Neural progenitor cell (in vitro differentiated cells): Measurements from ENCODE around the gene POLR2H. TPM values are rescaled to one million over a fixed set of nuclear protein-coding genes. Genes with fewer than 3 reads are reported as not detected.

Source experiments
- DNase-seq: peaks from one replicate; pipeline ENCODE4 v3.0.0-alpha.2; 2016; ENCODE audit warnings: low spot score
- H2AFZ ChIP-seq: fragments of 200-600 bp; sonication (generic); replicated peaks from 2 replicates; pipeline ENCODE4 v1.6.1; 2016; ENCODE audit warnings: antibody characterized with exemption
- H3F3A ChIP-seq: fragments of 200-600 bp; sonication (generic); 2 replicates; pipeline ENCODE4 v1.6.1; 2016; ENCODE audit warnings: antibody characterized with exemption, low read depth
- H3K27ac ChIP-seq: fragments of 200-600 bp; sonication (generic); 2 replicates; pipeline ENCODE4 v1.5.1; 2016; ENCODE audit warnings: mild to moderate bottlenecking
- H3K27me3 ChIP-seq: fragments of 200-600 bp; sonication (generic); 2 replicates; pipeline ENCODE4 v1.6.1; 2016; ENCODE audit warnings: mild to moderate bottlenecking, moderate library complexity
- H3K36me3 ChIP-seq: fragments of 200-600 bp; sonication (generic); 2 replicates; pipeline ENCODE4 v1.5.1; 2016
- H3K4me1 ChIP-seq: fragments of 200-600 bp; sonication (generic); 2 replicates; pipeline ENCODE4 v1.6.1; 2016; ENCODE audit warnings: mixed run types
- H3K4me2 ChIP-seq: fragments of 200-600 bp; sonication (generic); 2 replicates; pipeline ENCODE4 v1.6.1; 2016
- H3K4me3 ChIP-seq: fragments of 200-600 bp; sonication (generic); 2 replicates; pipeline ENCODE4 v1.5.1; 2016
- H3K79me2 ChIP-seq: fragments of 200-600 bp; sonication (generic); 2 replicates; pipeline ENCODE4 v1.6.1; 2016; ENCODE audit warnings: low read depth
- H3K9ac ChIP-seq: fragments of 200-600 bp; sonication (generic); 2 replicates; pipeline ENCODE4 v1.6.1; 2016
- H3K9me3 ChIP-seq: fragments of 200-600 bp; sonication (generic); 2 replicates; pipeline ENCODE4 v1.5.1; 2016; ENCODE audit warnings: low read depth
- H4K20me1 ChIP-seq: fragments of 200-600 bp; sonication (generic); 2 replicates; pipeline ENCODE4 v1.6.1; 2016; ENCODE audit warnings: low read depth
- H3K27ac Mint-ChIP-seq: 3 replicates; pipeline ENCODE4 v1.8.0; 2021; ENCODE audit warnings: mixed read lengths
- H3K27me3 Mint-ChIP-seq: 2 replicates; pipeline ENCODE4 v1.8.0; 2022; ENCODE audit warnings: low read depth, mild to moderate bottlenecking, inconsistent platforms, moderate library complexity, mixed read lengths; ENCODE audit not compliant: insufficient read depth
- H3K36me3 Mint-ChIP-seq: 3 replicates; pipeline ENCODE4 v1.8.0; 2021; ENCODE audit warnings: mixed read lengths
- H3K4me1 Mint-ChIP-seq: 3 replicates; pipeline ENCODE4 v1.8.0; 2021; ENCODE audit warnings: mixed read lengths
- H3K4me3 Mint-ChIP-seq: 3 replicates; pipeline ENCODE4 v1.8.0; 2021; ENCODE audit warnings: mild to moderate bottlenecking, moderate library complexity, mixed read lengths
- H3K9me3 Mint-ChIP-seq: 3 replicates; pipeline ENCODE4 v1.8.0; 2020; ENCODE audit warnings: mixed read lengths
- CTCF ChIP-seq: fragments of 200-600 bp; sonication (generic); IDR thresholded peaks from 2 replicates; pipeline ENCODE4 v1.5.1; 2017; ENCODE audit warnings: antibody characterized with exemption, mild to moderate bottlenecking
- EZH2 ChIP-seq: fragments of 200-600 bp; sonication (generic); IDR thresholded peaks from 2 replicates; pipeline ENCODE4 v1.6.1; 2017; ENCODE audit warnings: antibody characterized with exemption, mild to moderate bottlenecking, moderate library complexity
- EZH2phosphoT487 ChIP-seq: fragments of 200-600 bp; sonication (generic); IDR thresholded peaks from 2 replicates; pipeline ENCODE4 v1.6.1; 2017; ENCODE audit warnings: antibody characterized with exemption
- total RNA-seq: library from RNA; depleted of rRNA; stranded (reverse); fragments of >200 nt; gene quantifications from 2 replicates; pipeline ENCODE4 v1.2.3, GENCODE V29; 2015; ENCODE audit warnings: low replicate concordance

The POLR2H gene
- total RNA-seq, 1 donor from 2014 or later, result 173 TPM

DNA sequence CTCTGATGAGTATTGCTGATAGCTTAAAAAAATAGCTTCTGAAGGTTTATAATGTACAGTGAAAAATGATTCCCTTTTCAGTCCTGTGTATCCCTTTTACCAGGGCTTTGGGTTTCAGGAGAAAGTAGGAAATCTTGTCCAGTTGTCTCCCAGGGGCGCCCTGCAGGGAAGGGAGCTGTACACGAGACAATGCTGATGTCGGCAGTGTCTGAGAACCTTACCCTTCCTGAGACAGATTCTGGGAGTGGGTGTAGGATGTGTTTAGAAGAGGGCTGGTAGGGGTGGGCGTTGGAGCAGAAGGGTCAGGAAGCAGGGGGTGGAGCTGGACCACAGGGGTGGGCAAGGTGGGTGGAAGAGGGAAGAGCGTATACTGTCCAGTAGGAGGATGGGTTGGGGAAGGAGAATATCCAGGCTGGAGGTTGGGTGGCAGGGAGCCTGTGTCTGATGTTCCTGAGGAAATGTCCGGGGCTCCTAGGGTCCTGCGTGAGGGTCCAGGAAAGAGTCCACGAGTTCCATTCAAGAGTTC, 10.8 kb downstream of the POLR2H start:
- no peak overlapping the region for H2AFZ ChIP-seq
- peaks cover 32% of the 10 kb centered on the region for H3F3A ChIP-seq
- no peaks in the 10 kb centered on the region for H3K9me3 ChIP-seq
- H3K27ac ChIP-seq, result no peak overlapping the region
- H3K27ac Mint-ChIP-seq, result no peak overlapping the region
- H3K9ac ChIP-seq, result no peak overlapping the region
- peaks cover 10% of the 10 kb centered on the region for H3K36me3 Mint-ChIP-seq
- H3K4me2 ChIP-seq, result no peak overlapping the region
- H3K4me1 ChIP-seq, result peaks cover 4% of the 10 kb centered on the region
- TF ChIP-seq CTCF, result no peak
- no peak for TF ChIP-seq EZH2
- no peak for TF ChIP-seq EZH2phosphoT487
- no peaks in the 10 kb centered on the region for H3K9me3 Mint-ChIP-seq
- H3K27me3 Mint-ChIP-seq, result peaks cover 25% of the 10 kb centered on the region
- H4K20me1 ChIP-seq, result peaks cover 38% of the 10 kb centered on the region
- H3K79me2 ChIP-seq, result no peaks in the 10 kb centered on the region
- no peak for DNase-seq
- no peak overlapping the region for H3K4me3 ChIP-seq
- no peaks in the 10 kb centered on the region for H3K36me3 ChIP-seq
- no peak overlapping the region for H3K4me3 Mint-ChIP-seq
- H3K27me3 ChIP-seq, result no peaks in the 10 kb centered on the region
- H3K4me1 Mint-ChIP-seq, result peaks cover 16% of the 10 kb centered on the region

DNA sequence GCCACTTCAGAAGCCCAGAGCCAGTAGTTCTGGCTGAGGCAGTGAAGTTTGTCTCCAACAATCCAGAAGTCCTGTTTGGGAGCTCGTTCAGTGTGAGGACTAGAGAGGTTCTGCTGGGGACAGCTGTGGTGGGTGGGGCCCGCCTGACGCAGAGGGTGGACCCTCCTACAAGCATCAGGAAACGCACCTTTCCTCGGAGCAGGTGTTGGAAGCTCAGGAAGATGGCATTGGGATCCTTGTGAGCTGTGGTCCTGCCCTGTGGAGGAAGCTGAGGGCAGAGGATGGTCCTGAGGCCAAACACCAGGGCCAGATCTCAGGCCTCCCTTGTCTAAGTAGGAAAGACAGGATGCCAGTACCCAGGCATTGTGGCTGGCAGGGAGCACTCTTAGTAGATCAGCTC, 11.4 kb downstream of the POLR2H start:
- no peaks in the 10 kb centered on the region for H3K79me2 ChIP-seq
- Mint-ChIP-seq H3K27ac (no peak overlapping the region), H3K27me3 (peaks cover 31% of the 10 kb centered on the region), H3K4me3 (no peak overlapping the region), H3K4me1 (peaks cover 21% of the 10 kb centered on the region), H3K36me3 (peaks cover 6% of the 10 kb centered on the region), H3K9me3 (no peaks in the 10 kb centered on the region)
- no peak overlapping the region for H2AFZ ChIP-seq
- no peak overlapping the region for H3K9ac ChIP-seq
- H3K27me3 ChIP-seq, result no peaks in the 10 kb centered on the region
- H3K27ac ChIP-seq, result no peak overlapping the region
- no peak for DNase-seq
- H3K9me3 ChIP-seq, result no peaks in the 10 kb centered on the region
- H3K4me2 ChIP-seq, result no peak overlapping the region
- no peak overlapping the region for H3K4me3 ChIP-seq
- H4K20me1 ChIP-seq, result peaks cover 35% of the 10 kb centered on the region
- no peak for TF ChIP-seq CTCF
- TF ChIP-seq EZH2, result no peak
- TF ChIP-seq EZH2phosphoT487, result no peak
- no peaks in the 10 kb centered on the region for H3K36me3 ChIP-seq
- H3K4me1 ChIP-seq, result peaks cover 10% of the 10 kb centered on the region
- H3F3A ChIP-seq, result peaks cover 29% of the 10 kb centered on the region

DNA sequence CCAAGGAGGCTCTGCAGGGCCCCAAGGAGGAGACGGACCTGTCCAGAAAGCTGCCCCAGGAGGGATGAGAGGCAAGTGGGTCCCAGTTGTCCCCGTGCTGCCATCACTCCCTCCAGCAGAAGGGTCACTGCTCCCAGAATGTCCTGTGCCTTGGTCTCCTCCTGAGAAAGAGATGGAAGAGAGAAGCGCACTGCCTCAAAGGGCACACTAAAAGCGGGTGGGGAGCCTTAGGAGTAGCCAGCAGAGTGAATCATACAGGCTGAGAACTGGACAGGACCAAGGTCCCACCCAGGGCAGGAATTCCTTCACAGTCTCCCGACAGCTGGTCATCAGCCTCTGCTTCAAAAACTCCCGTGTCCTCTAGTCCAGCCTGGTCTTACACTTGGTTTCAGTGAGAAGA, 11.9 kb downstream of the POLR2H start:
- no peaks in the 10 kb centered on the region for H3K9me3 ChIP-seq
- no peak overlapping the region for H2AFZ ChIP-seq
- Mint-ChIP-seq H3K27ac (no peak overlapping the region), H3K9me3 (no peaks in the 10 kb centered on the region), H3K27me3 (peaks cover 33% of the 10 kb centered on the region), H3K4me1 (peaks cover 26% of the 10 kb centered on the region), H3K4me3 (no peak overlapping the region), H3K36me3 (peaks cover 3% of the 10 kb centered on the region)
- no peak overlapping the region for H3K4me2 ChIP-seq
- H3K4me3 ChIP-seq, result no peak overlapping the region
- H3K4me1 ChIP-seq, result peaks cover 15% of the 10 kb centered on the region
- no peak for DNase-seq
- no peaks in the 10 kb centered on the region for H3K79me2 ChIP-seq
- H3K27ac ChIP-seq, result no peak overlapping the region
- TF ChIP-seq EZH2 (no peak), EZH2phosphoT487 (no peak), CTCF (no peak)
- peaks cover 31% of the 10 kb centered on the region for H3F3A ChIP-seq
- H3K9ac ChIP-seq, result no peak overlapping the region
- peaks cover 30% of the 10 kb centered on the region for H4K20me1 ChIP-seq
- peaks cover 3% of the 10 kb centered on the region for H3K27me3 ChIP-seq
- H3K36me3 ChIP-seq, result no peaks in the 10 kb centered on the region
